GM12891 (cell line): ENCODE measurements around the gene PDE8A.

ENCODE experiments used
- POLR2A ChIP-seq: IDR thresholded peaks from 2 replicates; pipeline ENCODE4 v1.6.1; 2011; ENCODE audit warnings: low read depth, low read length, control low read depth
- POLR2AphosphoS5 ChIP-seq: IDR thresholded peaks from 2 replicates; pipeline ENCODE4 v1.6.1; 2011; ENCODE audit warnings: low read depth, low read length, control low read depth

GRCh38 chr15:84961114-84961452 is 20.6 kb upstream of the PDE8A start:
- TF ChIP-seq POLR2A (no peak), POLR2AphosphoS5 (no peak)
